ENCODE measurements around the gene ARFGAP2. TPM values are rescaled to one million over a fixed set of nuclear protein-coding genes. Genes with fewer than 3 reads are reported as not detected.

Gene ARFGAP2
- total RNA-seq, 1 experiment from 2014 or later, result 100.0 TPM

DNA sequence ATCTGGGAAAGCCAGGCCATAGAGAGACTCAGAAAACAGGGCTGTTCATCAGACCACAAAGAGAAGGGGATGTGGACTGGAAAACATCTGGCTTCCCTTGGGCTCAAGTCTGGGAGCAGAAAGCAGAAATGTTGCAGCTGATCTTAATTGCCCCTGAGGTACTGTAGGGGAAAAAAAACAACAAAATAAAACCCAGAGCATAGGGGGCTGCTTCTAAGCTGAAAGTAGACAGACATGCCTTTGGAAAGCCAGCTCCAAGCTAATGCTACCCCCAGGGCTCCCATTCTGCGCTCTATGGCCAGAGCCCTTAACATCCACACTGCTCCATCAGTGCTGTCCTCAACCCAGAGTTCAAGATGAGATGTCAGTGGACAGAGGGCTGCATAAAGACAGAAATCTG, 11.6 kb upstream of the ARFGAP2 start:
- Histone ChIP-seq H3K4me1 (peaks cover 55% of the 10 kb centered on the region), H3K4me3 (ENCODE audit: low read depth, low read length) (peak overlapping the region; percentile 5), H3K36me3 (ENCODE audit: control insufficient read depth, insufficient read depth, low read length) (no peaks in the 10 kb centered on the region; the same call in none of the 2 replicates), H3K9me3 (no peaks in the 10 kb centered on the region), H3K27me3 (replicated peaks; ENCODE audit: control insufficient read depth, insufficient read depth, low read length) (no peaks in the 10 kb centered on the region)
- BruUV-seq (replicated peaks), result no TSS peak
- intact Hi-C loops (cut with micrococcal nuclease; ENCODE audit: unreplicated experiment), result no loop called here
- DNase-seq, result no peak
- Mint-ChIP-seq H3K27ac (ENCODE audit: unreplicated experiment) (peak overlapping the region; percentile 91), H3K36me3 (ENCODE audit: insufficient read depth, unreplicated experiment) (peaks cover 23% of the 10 kb centered on the region), H3K4me3 (ENCODE audit: unreplicated experiment) (peak overlapping the region; percentile 92), H3K9me3 (ENCODE audit: unreplicated experiment) (no peaks in the 10 kb centered on the region), H3K4me1 (ENCODE audit: low read depth, unreplicated experiment) (peaks cover 25% of the 10 kb centered on the region), H3K27me3 (ENCODE audit: insufficient read depth, unreplicated experiment) (no peaks in the 10 kb centered on the region)
- POLR2A ChIA-PET, result interaction anchor here (0.6 to 2.4 kb wide), 9 partner anchors 16 to 82 kb away, joined by 3 to 52 read pairs (median 5); partner anchors contain the start of genes ACP2, DDB2 and NR1H3
- TF ChIP-seq, protein P1, sequence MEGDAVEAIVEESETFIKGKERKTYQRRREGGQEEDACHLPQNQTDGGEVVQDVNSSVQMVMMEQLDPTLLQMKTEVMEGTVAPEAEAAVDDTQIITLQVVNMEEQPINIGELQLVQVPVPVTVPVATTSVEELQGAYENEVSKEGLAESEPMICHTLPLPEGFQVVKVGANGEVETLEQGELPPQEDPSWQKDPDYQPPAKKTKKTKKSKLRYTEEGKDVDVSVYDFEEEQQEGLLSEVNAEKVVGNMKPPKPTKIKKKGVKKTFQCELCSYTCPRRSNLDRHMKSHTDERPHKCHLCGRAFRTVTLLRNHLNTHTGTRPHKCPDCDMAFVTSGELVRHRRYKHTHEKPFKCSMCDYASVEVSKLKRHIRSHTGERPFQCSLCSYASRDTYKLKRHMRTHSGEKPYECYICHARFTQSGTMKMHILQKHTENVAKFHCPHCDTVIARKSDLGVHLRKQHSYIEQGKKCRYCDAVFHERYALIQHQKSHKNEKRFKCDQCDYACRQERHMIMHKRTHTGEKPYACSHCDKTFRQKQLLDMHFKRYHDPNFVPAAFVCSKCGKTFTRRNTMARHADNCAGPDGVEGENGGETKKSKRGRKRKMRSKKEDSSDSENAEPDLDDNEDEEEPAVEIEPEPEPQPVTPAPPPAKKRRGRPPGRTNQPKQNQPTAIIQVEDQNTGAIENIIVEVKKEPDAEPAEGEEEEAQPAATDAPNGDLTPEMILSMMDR (IDR thresholded peaks at IDR 0.05; ENCODE audit: insufficient read depth in 1 of 2, low read depth in 1 of 2, low read length in 1 of 2, severe bottlenecking in 1 of 2, unreplicated experiment in 1 of 2), result no peak
- CTCF ChIA-PET, result interaction anchor here (1.0 to 4.5 kb wide), 7 partner anchors 10 to 71 kb away, joined by 3 to 31 read pairs (median 9); partner anchors contain the start of genes ACP2, DDB2 and NR1H3

DNA sequence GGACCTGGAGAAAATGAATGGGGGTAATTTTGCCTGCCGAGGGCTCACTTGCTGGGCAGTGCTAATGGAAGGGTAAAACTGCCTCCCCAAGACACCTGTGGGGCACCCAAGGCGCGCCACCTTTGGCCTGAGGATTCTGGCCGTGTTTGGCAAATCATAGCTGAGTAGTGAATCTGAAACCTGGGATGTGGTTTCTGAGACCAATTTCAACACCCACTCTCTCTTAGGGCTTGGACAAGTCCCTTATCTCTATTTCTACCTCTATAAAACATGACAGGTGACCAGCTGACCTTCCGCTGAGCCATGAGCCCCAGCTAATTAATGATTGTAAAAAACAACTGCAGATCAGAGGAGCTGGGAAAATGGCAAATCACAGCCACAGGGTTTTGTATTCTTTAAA, 11.0 kb upstream of the ARFGAP2 start:
- intact Hi-C loops (cut with micrococcal nuclease; ENCODE audit: unreplicated experiment), result loop anchor here (1.0 kb wide), 1 partner anchor 70 kb away; the partner anchor contains the start of gene NR1H3
- CTCF ChIA-PET, result interaction anchor here (0.6 to 4.5 kb wide), 10 partner anchors 9 to 185 kb away, joined by 3 to 31 read pairs (median 6); partner anchors contain the start of genes ACP2, DDB2 and NR1H3
- Histone ChIP-seq H3K4me1 (peaks cover 50% of the 10 kb centered on the region), H3K27me3 (replicated peaks; ENCODE audit: control insufficient read depth, insufficient read depth, low read length) (no peaks in the 10 kb centered on the region), H3K36me3 (ENCODE audit: control insufficient read depth, insufficient read depth, low read length) (no peaks in the 10 kb centered on the region; the same call in none of the 2 replicates), H3K9me3 (no peaks in the 10 kb centered on the region), H3K4me3 (ENCODE audit: low read depth, low read length) (peak overlapping the region; percentile 74)
- DNase-seq, result peak; percentile 52 to 58
- H3K27ac Mint-ChIP-seq (ENCODE audit: unreplicated experiment), result peak overlapping the region; percentile 91
- TF ChIP-seq, protein P1 (IDR thresholded peaks at IDR 0.05; ENCODE audit: insufficient read depth in 1 of 2, low read depth in 1 of 2, low read length in 1 of 2, severe bottlenecking in 1 of 2, unreplicated experiment in 1 of 2), result no peak
- H3K4me1 Mint-ChIP-seq (ENCODE audit: low read depth, unreplicated experiment), result peaks cover 22% of the 10 kb centered on the region
- H3K4me3 Mint-ChIP-seq (ENCODE audit: unreplicated experiment), result peak overlapping the region; percentile 92
- peaks cover 21% of the 10 kb centered on the region for H3K36me3 Mint-ChIP-seq (ENCODE audit: insufficient read depth, unreplicated experiment)
- no TSS peak for BruUV-seq (replicated peaks)
- no peaks in the 10 kb centered on the region for H3K27me3 Mint-ChIP-seq (ENCODE audit: insufficient read depth, unreplicated experiment)
- no peaks in the 10 kb centered on the region for H3K9me3 Mint-ChIP-seq (ENCODE audit: unreplicated experiment)
- POLR2A ChIA-PET, result interaction anchor here (0.6 to 2.4 kb wide), 10 partner anchors 17 to 528 kb away, joined by 3 to 52 read pairs (median 4); partner anchors contain the start of genes ACP2, AGBL2, DDB2 and NR1H3

DNA sequence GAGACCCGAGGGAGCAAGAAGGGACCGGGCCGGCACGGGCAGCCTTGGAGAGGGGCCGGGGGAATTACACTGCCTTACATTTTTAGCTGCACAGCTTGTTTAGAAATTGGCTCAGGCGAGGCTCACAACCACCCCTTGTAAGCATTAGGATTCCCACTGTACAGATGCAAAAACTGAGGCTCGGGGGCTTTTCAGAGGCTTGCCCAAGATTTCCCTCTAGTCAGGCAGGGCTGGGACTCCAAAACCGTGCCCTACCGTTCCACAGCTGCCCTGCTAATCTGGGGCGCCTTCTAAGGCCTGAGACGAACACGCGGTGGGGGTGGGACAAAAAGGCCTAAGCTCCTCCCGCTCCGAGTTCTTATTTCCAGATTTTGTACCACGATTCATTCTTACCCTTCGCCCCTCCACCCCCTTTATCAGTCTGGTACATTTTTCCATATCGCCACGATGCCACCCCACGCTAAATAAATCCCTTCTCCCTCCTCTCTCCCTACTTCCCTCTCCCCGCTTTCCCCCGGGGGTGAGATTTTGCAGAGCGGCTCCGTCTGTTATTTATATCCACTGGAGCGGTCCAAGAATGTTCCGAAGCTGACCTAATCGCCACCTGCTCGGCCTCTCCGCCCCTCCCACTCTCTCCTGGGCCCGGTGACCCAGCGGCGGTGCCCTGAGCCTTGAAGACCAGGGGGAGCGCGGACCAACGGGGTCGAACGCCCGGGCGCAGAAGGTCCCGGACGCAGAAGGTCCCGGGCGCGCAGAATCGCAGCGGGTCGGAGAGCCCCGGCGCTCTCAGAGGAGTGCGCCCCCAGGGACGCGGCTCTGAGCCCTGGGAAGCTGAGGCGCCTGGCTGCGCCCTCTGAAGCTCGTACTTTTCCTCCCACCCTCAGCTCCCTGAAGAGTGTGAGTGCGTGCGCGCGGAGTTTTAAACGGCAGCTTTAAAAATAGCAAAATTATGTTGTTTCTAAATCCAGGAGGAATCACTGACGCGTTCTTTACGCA, 10.3 kb upstream of the ARFGAP2 start:
- peaks cover 17% of the 10 kb centered on the region for H3K4me1 Mint-ChIP-seq (ENCODE audit: low read depth, unreplicated experiment)
- peak overlapping the region; percentile 92 for H3K4me3 Mint-ChIP-seq (ENCODE audit: unreplicated experiment)
- Histone ChIP-seq H3K9me3 (no peaks in the 10 kb centered on the region), H3K27me3 (replicated peaks; ENCODE audit: control insufficient read depth, insufficient read depth, low read length) (no peaks in the 10 kb centered on the region), H3K36me3 (ENCODE audit: control insufficient read depth, insufficient read depth, low read length) (no peaks in the 10 kb centered on the region; the same call in none of the 2 replicates), H3K4me3 (ENCODE audit: low read depth, low read length) (peak overlapping the region; percentile 74), H3K4me1 (peaks cover 43% of the 10 kb centered on the region)
- ChIA-PET CTCF (interaction anchor here (0.6 to 4.5 kb wide), 10 partner anchors 8 to 186 kb away, joined by 3 to 31 read pairs (median 6); partner anchors contain the start of genes ACP2, DDB2 and NR1H3), POLR2A (interaction anchor here (0.7 to 2.4 kb wide), 14 partner anchors 9 to 528 kb away, joined by 3 to 52 read pairs (median 4); partner anchors contain the start of genes ACP2, AGBL2, DDB2 and NR1H3)
- H3K27me3 Mint-ChIP-seq (ENCODE audit: insufficient read depth, unreplicated experiment), result no peaks in the 10 kb centered on the region
- TSS peak; percentile 74 for BruUV-seq (replicated peaks)
- H3K27ac Mint-ChIP-seq (ENCODE audit: unreplicated experiment), result peak overlapping the region; percentile 91
- H3K36me3 Mint-ChIP-seq (ENCODE audit: insufficient read depth, unreplicated experiment), result peaks cover 28% of the 10 kb centered on the region
- TF ChIP-seq, protein P1 (IDR thresholded peaks at IDR 0.05; ENCODE audit: insufficient read depth in 1 of 2, low read depth in 1 of 2, low read length in 1 of 2, severe bottlenecking in 1 of 2, unreplicated experiment in 1 of 2), result peak in 1 of 2 experiments; percentile 31
- intact Hi-C loops (cut with micrococcal nuclease; ENCODE audit: unreplicated experiment), result loop anchor here (1.0 kb wide), 1 partner anchor 70 kb away; the partner anchor contains the start of gene NR1H3
- no peaks in the 10 kb centered on the region for H3K9me3 Mint-ChIP-seq (ENCODE audit: unreplicated experiment)
- DNase-seq, result peak; percentile 78 to 81
